ENCODE data around the gene TMEM140.

- no peak for TF ChIP-seq CTCF (IDR thresholded peaks at IDR 0.05; ENCODE audit: insufficient read depth, low read depth, low read length)
- no peak for TF ChIP-seq EZH2 (IDR thresholded peaks at IDR 0.05; ENCODE audit: insufficient read depth, low read length)
These were observed 53.5 kb downstream of the TMEM140 start for GRCh38 chr7:135201350-135201749.

All from astrocyte (in vitro differentiated cells and primary cell).